Neural progenitor cell (in vitro differentiated cells): ENCODE data around the gene TGFB2.
A peak's percentile ranks its signal among the peaks of the same experiment; 100 is the strongest.

Experiments
- EZH2 ChIP-seq: fragments of 200-600 bp; sonication (generic); IDR thresholded peaks from 2 replicates; pipeline ENCODE4 v1.6.1; 2017; ENCODE audit warnings: antibody characterized with exemption, mild to moderate bottlenecking, moderate library complexity
- EZH2phosphoT487 ChIP-seq: fragments of 200-600 bp; sonication (generic); IDR thresholded peaks from 2 replicates; pipeline ENCODE4 v1.6.1; 2017; ENCODE audit warnings: antibody characterized with exemption
- TF ChIP-seq, protein P1 (sequence below): fragments of 200-600 bp; sonication (generic); IDR thresholded peaks from 2 replicates; pipeline ENCODE4 v1.5.1; 2017; ENCODE audit warnings: antibody characterized with exemption, mild to moderate bottlenecking

DNA sequence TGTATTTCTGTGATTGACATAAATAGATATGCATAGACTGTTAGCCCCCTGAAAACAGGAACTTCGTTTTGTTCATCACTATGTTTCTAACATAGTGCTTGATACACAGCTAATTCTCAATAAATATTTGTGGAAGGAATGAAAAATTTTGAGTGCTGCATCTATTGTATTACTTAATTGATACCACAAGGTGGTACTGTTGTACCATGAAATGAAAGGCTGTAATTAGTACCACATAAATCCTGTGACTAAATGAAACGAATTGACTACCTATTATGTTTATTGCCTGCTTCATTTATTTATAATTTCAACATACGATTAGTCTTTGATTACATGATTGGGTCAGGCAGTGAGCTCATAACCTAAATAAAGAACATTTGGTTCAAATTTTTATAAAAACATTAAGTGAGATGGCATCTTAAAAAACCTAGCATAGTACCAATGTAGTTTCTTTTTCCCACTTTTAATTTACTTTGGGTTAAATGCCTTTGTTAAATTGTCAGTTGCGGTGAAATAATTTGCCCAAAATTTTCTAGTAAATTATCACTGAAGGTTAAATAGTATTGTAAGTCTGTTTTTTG, 15.0 kb upstream of the TGFB2 start:
- TF ChIP-seq, protein P1, sequence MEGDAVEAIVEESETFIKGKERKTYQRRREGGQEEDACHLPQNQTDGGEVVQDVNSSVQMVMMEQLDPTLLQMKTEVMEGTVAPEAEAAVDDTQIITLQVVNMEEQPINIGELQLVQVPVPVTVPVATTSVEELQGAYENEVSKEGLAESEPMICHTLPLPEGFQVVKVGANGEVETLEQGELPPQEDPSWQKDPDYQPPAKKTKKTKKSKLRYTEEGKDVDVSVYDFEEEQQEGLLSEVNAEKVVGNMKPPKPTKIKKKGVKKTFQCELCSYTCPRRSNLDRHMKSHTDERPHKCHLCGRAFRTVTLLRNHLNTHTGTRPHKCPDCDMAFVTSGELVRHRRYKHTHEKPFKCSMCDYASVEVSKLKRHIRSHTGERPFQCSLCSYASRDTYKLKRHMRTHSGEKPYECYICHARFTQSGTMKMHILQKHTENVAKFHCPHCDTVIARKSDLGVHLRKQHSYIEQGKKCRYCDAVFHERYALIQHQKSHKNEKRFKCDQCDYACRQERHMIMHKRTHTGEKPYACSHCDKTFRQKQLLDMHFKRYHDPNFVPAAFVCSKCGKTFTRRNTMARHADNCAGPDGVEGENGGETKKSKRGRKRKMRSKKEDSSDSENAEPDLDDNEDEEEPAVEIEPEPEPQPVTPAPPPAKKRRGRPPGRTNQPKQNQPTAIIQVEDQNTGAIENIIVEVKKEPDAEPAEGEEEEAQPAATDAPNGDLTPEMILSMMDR: peak; percentile 89
- TF ChIP-seq EZH2phosphoT487 (no peak), EZH2 (no peak)
